CD14-positive monocyte (primary cell): ENCODE measurements around the gene NSD2. TPM values are rescaled to one million over a fixed set of nuclear protein-coding genes. Genes with fewer than 3 reads are reported as not detected.

Source experiments
- DNase-seq, 3 donors: peaks; one replicate each; pipeline ENCODE4 v3.0.0-alpha.2; 2011 to 2022
- H2AFZ ChIP-seq: 2 replicates; pipeline ENCODE4 v1.6.0; 2012; ENCODE audit warnings: mild to moderate bottlenecking, low read depth, low read length, inconsistent platforms; ENCODE audit not compliant: insufficient read depth, poor library complexity, severe bottlenecking
- H3K27ac ChIP-seq, 2 donors: 1 replicate in 1 of 2; 2 replicates in 1 of 2; pipeline ENCODE4 v1.5.1; 2012 to 2013; ENCODE audit warnings: low read length in 2 of 2, control low read depth in 1 of 2, inconsistent platforms in 1 of 2, low read depth in 1 of 2, mild to moderate bottlenecking in 1 of 2
- H3K27me3 ChIP-seq, 2 donors: one replicate each; pipeline versions ENCODE4 v1.6.0 to v1.6.1; 2011 to 2013; ENCODE audit warnings: low read length in 2 of 2; ENCODE audit not compliant: control insufficient read depth in 2 of 2, insufficient read depth in 2 of 2
- H3K36me3 ChIP-seq, 2 donors: replicated peaks in 1 of 2; 1 replicate in 1 of 2; 2 replicates in 1 of 2; pipeline versions ENCODE4 v1.5.1 to v1.6.1; 2012 to 2013; ENCODE audit warnings: low read length in 2 of 2, control low read depth in 1 of 2, inconsistent platforms in 1 of 2, mild to moderate bottlenecking in 1 of 2; ENCODE audit not compliant: insufficient read depth in 2 of 2, control insufficient read depth in 1 of 2
- H3K4me1 ChIP-seq, 2 donors: 1 replicate in 1 of 2; 2 replicates in 1 of 2; pipeline versions ENCODE4 v1.5.1 to v1.6.1; 2012 to 2013; ENCODE audit warnings: low read length in 2 of 2, control low read depth in 1 of 2, inconsistent platforms in 1 of 2, mild to moderate bottlenecking in 1 of 2, moderate library complexity in 1 of 2; ENCODE audit not compliant: insufficient read depth in 2 of 2, control insufficient read depth in 1 of 2
- H3K4me2 ChIP-seq: replicated peaks from 2 replicates; pipeline ENCODE3; 2012; ENCODE audit warnings: low read length, moderate library complexity, mild to moderate bottlenecking; ENCODE audit not compliant: poor library complexity, severe bottlenecking; ENCODE audit errors: extremely low read depth
- H3K4me3 ChIP-seq, 3 experiments: fragments of 200-600 bp in 1 of 3; sonication (generic) in 1 of 3; replicated peaks in 1 of 3; 1 replicate in 2 of 3; 2 replicates in 1 of 3; pipeline ENCODE4 v1.5.1; 2011 to 2013; ENCODE audit warnings: low read length in 3 of 3, mild to moderate bottlenecking in 3 of 3, control low read depth in 2 of 3, low read depth in 2 of 3, inconsistent platforms in 1 of 3, moderate library complexity in 1 of 3
- H3K79me2 ChIP-seq: 2 replicates; pipeline ENCODE4 v1.6.0; 2012; ENCODE audit warnings: mild to moderate bottlenecking, control low read depth, inconsistent platforms, low read length, moderate library complexity; ENCODE audit not compliant: insufficient read depth
- H3K9ac ChIP-seq: 2 replicates; pipeline ENCODE4 v1.6.0; 2017; ENCODE audit warnings: low read length, mild to moderate bottlenecking; ENCODE audit not compliant: insufficient read depth, poor library complexity, severe bottlenecking
- H3K9me3 ChIP-seq, 2 donors: replicated peaks in 1 of 2; 1 replicate in 1 of 2; 2 replicates in 1 of 2; pipeline versions ENCODE4 v1.5.1 to v1.6.1; 2012 to 2013; ENCODE audit warnings: low read length in 2 of 2, control low read depth in 1 of 2; ENCODE audit not compliant: control insufficient read depth in 1 of 2, insufficient read depth in 1 of 2
- H4K20me1 ChIP-seq: 2 replicates; pipeline ENCODE4 v1.6.0; 2012; ENCODE audit warnings: mild to moderate bottlenecking, low read length, control low read depth, moderate library complexity; ENCODE audit not compliant: insufficient read depth
- H3K27ac Mint-ChIP-seq, 7 donors: one replicate each; pipeline ENCODE4 v1.8.0; 2020; ENCODE audit warnings: mild to moderate bottlenecking in 7 of 7, mixed read lengths in 7 of 7, moderate library complexity in 6 of 7, inconsistent platforms in 2 of 7
- H3K27me3 Mint-ChIP-seq, 3 donors: one replicate each; pipeline ENCODE4 v1.8.0; 2021 to 2022; ENCODE audit warnings: low read depth in 3 of 3, mild to moderate bottlenecking in 3 of 3, mixed read lengths in 3 of 3, moderate library complexity in 3 of 3, inconsistent platforms in 1 of 3
- H3K36me3 Mint-ChIP-seq, 2 donors: one replicate each; pipeline ENCODE4 v1.8.0; 2020; ENCODE audit warnings: mixed read lengths in 2 of 2, inconsistent platforms in 1 of 2, mild to moderate bottlenecking in 1 of 2
- H3K4me1 Mint-ChIP-seq: one replicate; pipeline ENCODE4 v1.8.0; 2020; ENCODE audit warnings: mild to moderate bottlenecking, mixed read lengths
- H3K4me3 Mint-ChIP-seq, 2 donors: one replicate each; pipeline ENCODE4 v1.8.0; 2020; ENCODE audit warnings: mild to moderate bottlenecking in 2 of 2, mixed read lengths in 2 of 2, moderate library complexity in 1 of 2
- H3K9me3 Mint-ChIP-seq, 7 donors: one replicate each; pipeline ENCODE4 v1.8.0; 2020 to 2022; ENCODE audit warnings: mixed read lengths in 7 of 7, mild to moderate bottlenecking in 6 of 7, moderate library complexity in 6 of 7, inconsistent platforms in 2 of 7
- CTCF ChIP-seq: fragments of 200-600 bp; IDR thresholded peaks from one replicate; pipeline ENCODE4 v1.8.0; 2022; ENCODE audit warnings: antibody characterized with exemption, mild to moderate bottlenecking
- WGBS: methylation state at CpG from one replicate; pipeline ENCODE4 v1.1.5; 2013; ENCODE audit warnings: missing lambda C conversion rate; ENCODE audit not compliant: insufficient coverage; 5-methylcytosine and 5-hydroxymethylcytosine counted together
- intact Hi-C, 2 donors: fragments of 100-400 bp; cut with micrococcal nuclease; formaldehyde crosslinking; loops; one replicate each; pipeline versions ENCODE4 v1.15.0 to v1.15.1; 2023
- polyA plus RNA-seq, 3 donors: library from polyadenylated mRNA; depleted of rRNA in 1 of 3; unstranded in 2 of 3; stranded (reverse) in 1 of 3; fragments of 300-500 nt in 2 of 3; fragments of >200 nt in 1 of 3; fragmentation: Illumina TruSeq in 2 of 3; gene quantifications; 1 replicate in 2 of 3; 2 replicates in 1 of 3; pipeline ENCODE4 v1.2.3, GENCODE V29; 2012 to 2021

NSD2 gene
- polyA plus RNA-seq, 3 donors = 1.9 to 8.7 (median 2.3) TPM

GRCh38 chr4:2006956-2007653 is 135.9 kb downstream of the NSD2 start:
- no peaks in the 10 kb centered on the region for H3K27me3 ChIP-seq
- TF ChIP-seq CTCF = no peak
- H3K9me3 Mint-ChIP-seq = peaks cover 0 to 4% (median 0%) of the 10 kb centered on the region in 7 donors
- H3K4me3 ChIP-seq = peak overlapping the region in 1 of 3 experiments; percentile 95
- DNase-seq = no peak
- H3K27ac ChIP-seq = no peak overlapping the region
- H3K36me3 ChIP-seq = peaks cover 11 to 37% of the 10 kb centered on the region in 2 donors
- peak overlapping the region in 1 of 2 donors; percentile 86 for H3K4me3 Mint-ChIP-seq
- peak overlapping the region; percentile 94 for H3K9ac ChIP-seq
- intact Hi-C loops = loop anchor here (5.0 to 10.0 kb wide), 4 partner anchors 35 to 662 kb away; partner anchors contain the start of genes MXD4 (in 1 of the 2), NSD2 (in 1 of the 2) and UVSSA (in 1 of the 2)
- H3K4me1 ChIP-seq = peaks cover 34 to 41% of the 10 kb centered on the region in 2 donors
- H4K20me1 ChIP-seq = peaks cover 26% of the 10 kb centered on the region
- H3K36me3 Mint-ChIP-seq = peaks cover 28 to 44% of the 10 kb centered on the region in 2 donors
- peaks cover 39% of the 10 kb centered on the region for H3K4me1 Mint-ChIP-seq
- H3K27ac Mint-ChIP-seq = peak overlapping the region in 1 of 7 donors; percentile 76
- no peaks in the 10 kb centered on the region for H3K9me3 ChIP-seq
- H3K27me3 Mint-ChIP-seq = peaks cover 0 to 5% (median 0%) of the 10 kb centered on the region in 3 donors
- H2AFZ ChIP-seq = peak overlapping the region; percentile 97
- H3K4me2 ChIP-seq = peak overlapping the region; percentile 97
- H3K79me2 ChIP-seq = peaks cover 65% of the 10 kb centered on the region
- WGBS = 95% methylated on average over 7 of the region's 15 CpGs

- Histone ChIP-seq H3K9me3 (no peaks in the 10 kb centered on the region), H3K4me2 (peak overlapping the region; percentile 97), H4K20me1 (peaks cover 23% of the 10 kb centered on the region), H3K4me1 (peaks cover 38 to 44% of the 10 kb centered on the region in 2 donors), H3K27me3 (no peaks in the 10 kb centered on the region), H2AFZ (peak overlapping the region; percentile 97), H3K27ac (peak overlapping the region; percentile 89 to 98), H3K36me3 (peaks cover 11 to 33% of the 10 kb centered on the region in 2 donors), H3K79me2 (peaks cover 55% of the 10 kb centered on the region), H3K4me3 (peak overlapping the region; percentile 63 to 95 (median 93)), H3K9ac (peak overlapping the region; percentile 94)
- under 1% methylated on average over 20 of the region's 57 CpGs for WGBS
- DNase-seq = no peak
- H3K4me3 Mint-ChIP-seq = peak overlapping the region; percentile 86 to 90
- peaks cover 0 to 5% (median 0%) of the 10 kb centered on the region in 3 donors for H3K27me3 Mint-ChIP-seq
- TF ChIP-seq CTCF = no peak
- intact Hi-C loops = loop anchor here (5.0 to 10.0 kb wide), 4 partner anchors 34 to 663 kb away; partner anchors contain the start of genes MXD4 (in 1 of the 2), NSD2 (in 1 of the 2) and UVSSA (in 1 of the 2)
- peaks cover 41% of the 10 kb centered on the region for H3K4me1 Mint-ChIP-seq
- peaks cover 0 to 4% (median 0%) of the 10 kb centered on the region in 7 donors for H3K9me3 Mint-ChIP-seq
- H3K27ac Mint-ChIP-seq = peak overlapping the region; percentile 80 to 94 (median 91)
- peaks cover 21 to 35% of the 10 kb centered on the region in 2 donors for H3K36me3 Mint-ChIP-seq
Observed at GRCh38 chr4:2007804-2008670, 136.8 kb downstream of the NSD2 start.
